OCI-LY7 (cell line): ENCODE results near the gene PPARG.

Experiments
- EZH2phosphoT487 ChIP-seq: fragments of 200-600 bp; sonication (generic); IDR thresholded peaks from 2 replicates; pipeline ENCODE4 v1.6.1; 2018; ENCODE audit warnings: low read depth, borderline replicate concordance, mild to moderate bottlenecking, mixed run types, antibody characterized with exemption, low read length, moderate library complexity, mixed read lengths
- TF ChIP-seq, protein P1 (sequence below): fragments of 200-600 bp; sonication (generic); conservative IDR thresholded peaks from 2 replicates; pipeline ENCODE4 v1.5.1; 2014; ENCODE audit warnings: mild to moderate bottlenecking, antibody characterized with exemption, low read length, moderate library complexity, mixed read lengths

DNA sequence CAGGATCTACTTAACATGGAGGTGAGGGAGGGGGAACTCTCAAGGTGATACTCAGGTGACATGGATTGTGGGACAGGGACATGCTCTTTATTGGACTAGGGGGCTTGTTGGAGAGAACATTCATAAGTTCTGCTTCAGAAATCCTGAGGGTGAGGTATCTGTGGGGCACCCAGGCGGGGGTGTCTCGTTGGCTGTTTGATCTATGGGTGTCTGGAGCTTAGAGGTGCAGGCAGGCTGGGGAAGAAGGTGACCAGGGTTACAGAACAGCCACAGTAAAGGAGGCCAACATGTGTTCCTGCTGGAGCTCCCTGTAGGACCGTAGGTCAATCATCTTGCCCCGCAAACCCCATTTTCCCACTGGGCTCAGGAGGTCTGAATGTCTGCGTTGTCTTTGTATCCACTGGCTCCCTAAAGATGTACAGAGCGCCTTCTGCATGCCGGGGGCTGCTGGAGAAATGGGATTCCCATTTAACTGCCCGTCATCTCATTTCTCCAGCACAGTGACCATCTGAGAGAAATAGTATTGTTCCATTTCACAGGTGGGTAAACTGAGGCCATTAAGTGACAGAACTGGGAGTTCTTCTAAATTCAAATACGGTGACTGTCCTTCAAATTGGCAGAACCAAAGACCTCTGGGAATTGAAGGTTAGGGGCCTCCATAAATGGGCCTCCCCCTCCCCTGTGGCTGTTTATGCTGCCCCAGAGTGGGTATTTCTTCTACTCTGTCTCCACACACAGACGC, 155.1 kb downstream of the PPARG start:
- no peak for TF ChIP-seq EZH2phosphoT487
- TF ChIP-seq, protein P1, sequence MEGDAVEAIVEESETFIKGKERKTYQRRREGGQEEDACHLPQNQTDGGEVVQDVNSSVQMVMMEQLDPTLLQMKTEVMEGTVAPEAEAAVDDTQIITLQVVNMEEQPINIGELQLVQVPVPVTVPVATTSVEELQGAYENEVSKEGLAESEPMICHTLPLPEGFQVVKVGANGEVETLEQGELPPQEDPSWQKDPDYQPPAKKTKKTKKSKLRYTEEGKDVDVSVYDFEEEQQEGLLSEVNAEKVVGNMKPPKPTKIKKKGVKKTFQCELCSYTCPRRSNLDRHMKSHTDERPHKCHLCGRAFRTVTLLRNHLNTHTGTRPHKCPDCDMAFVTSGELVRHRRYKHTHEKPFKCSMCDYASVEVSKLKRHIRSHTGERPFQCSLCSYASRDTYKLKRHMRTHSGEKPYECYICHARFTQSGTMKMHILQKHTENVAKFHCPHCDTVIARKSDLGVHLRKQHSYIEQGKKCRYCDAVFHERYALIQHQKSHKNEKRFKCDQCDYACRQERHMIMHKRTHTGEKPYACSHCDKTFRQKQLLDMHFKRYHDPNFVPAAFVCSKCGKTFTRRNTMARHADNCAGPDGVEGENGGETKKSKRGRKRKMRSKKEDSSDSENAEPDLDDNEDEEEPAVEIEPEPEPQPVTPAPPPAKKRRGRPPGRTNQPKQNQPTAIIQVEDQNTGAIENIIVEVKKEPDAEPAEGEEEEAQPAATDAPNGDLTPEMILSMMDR: no peak
